ENCODE data around the gene NTM. TPM values are rescaled to one million over a fixed set of nuclear protein-coding genes. Genes with fewer than 3 reads are reported as not detected.

The NTM gene
- total and polyA plus RNA-seq, 7 donors = 0.07 to 1.1 (median 0.22) TPM; not detected in 2

DNA sequence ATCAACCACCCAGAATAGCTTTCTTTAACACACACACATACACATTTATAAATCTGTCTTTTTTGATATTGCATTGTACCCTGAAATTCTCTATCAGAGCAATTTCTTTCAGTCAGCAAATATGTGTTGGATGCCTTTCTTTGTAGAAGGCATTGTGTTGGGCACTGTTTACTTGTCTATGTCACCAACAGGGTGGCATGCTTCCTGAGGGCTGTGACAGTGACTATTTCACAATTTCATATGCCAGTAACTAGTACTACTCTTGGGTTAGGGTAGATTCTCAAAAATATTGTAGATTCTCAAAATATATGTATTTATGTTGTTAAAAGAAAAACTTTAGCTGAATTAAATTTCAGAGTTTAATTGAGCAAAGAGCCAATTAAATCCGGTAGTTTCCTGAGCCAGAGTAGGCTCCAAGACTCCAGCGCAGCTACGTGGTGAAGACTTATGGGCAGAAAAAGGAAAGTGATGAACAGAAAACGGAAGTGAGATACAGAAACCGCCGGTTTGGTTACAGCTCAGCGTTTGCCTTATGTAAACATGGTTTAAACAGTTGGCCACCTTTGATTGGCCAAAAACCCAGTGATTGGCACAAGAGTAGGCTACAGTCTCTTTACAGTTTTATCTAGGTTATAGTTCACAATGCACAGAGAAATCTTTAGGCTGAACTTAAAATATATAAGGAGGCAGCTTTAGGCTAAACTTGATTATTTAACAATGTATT, 723.3 kb downstream of the NTM start:
- TF ChIP-seq, protein P1, sequence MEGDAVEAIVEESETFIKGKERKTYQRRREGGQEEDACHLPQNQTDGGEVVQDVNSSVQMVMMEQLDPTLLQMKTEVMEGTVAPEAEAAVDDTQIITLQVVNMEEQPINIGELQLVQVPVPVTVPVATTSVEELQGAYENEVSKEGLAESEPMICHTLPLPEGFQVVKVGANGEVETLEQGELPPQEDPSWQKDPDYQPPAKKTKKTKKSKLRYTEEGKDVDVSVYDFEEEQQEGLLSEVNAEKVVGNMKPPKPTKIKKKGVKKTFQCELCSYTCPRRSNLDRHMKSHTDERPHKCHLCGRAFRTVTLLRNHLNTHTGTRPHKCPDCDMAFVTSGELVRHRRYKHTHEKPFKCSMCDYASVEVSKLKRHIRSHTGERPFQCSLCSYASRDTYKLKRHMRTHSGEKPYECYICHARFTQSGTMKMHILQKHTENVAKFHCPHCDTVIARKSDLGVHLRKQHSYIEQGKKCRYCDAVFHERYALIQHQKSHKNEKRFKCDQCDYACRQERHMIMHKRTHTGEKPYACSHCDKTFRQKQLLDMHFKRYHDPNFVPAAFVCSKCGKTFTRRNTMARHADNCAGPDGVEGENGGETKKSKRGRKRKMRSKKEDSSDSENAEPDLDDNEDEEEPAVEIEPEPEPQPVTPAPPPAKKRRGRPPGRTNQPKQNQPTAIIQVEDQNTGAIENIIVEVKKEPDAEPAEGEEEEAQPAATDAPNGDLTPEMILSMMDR (IDR thresholded peaks at IDR 0.05) = no peak
- DNase-seq = no peak
- ATAC-seq = no peak
- H3K36me3 ChIP-seq (ENCODE audit: insufficient read depth in 1 of 2, low read depth in 1 of 2) = no peaks in the 10 kb centered on the region
- no peaks in the 10 kb centered on the region for H3K4me1 ChIP-seq
- peaks cover 0 to 3% (median 0%) of the 10 kb centered on the region in 3 donors for H3K27me3 ChIP-seq (ENCODE audit: insufficient read depth in 3 of 3, low read length in 2 of 3)
- no peak overlapping the region for H3K27ac ChIP-seq
- WGBS, 3 donors = 82 to 89% (median 87%) methylated on average over 7 of the region's 7 CpGs
- no peaks in the 10 kb centered on the region for H3K9me3 ChIP-seq
- intact Hi-C loops (cut with DNase I) = no loop called here
- H3K4me3 ChIP-seq = no peak overlapping the region

DNA sequence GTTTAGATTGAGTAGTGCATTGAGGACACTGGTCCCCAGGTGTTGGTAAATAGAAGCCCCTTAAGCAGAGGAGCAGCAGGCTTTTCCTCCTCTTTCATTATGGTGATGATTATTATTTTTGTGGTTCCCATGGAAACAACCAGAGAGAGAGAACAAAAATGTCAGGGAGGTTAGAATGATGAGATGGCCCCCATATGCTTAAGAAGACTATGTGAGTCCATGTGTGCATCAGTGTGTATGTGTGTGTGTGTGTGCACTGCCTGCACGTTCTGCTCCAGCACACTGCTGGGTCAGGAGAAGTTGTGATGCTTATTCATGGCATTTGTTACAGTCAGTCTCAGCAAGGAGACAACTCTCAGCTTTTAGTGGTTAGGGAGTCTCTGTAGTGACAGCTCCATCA, 724.2 kb downstream of the NTM start:
- Histone ChIP-seq H3K36me3 (ENCODE audit: insufficient read depth in 1 of 2, low read depth in 1 of 2) (no peaks in the 10 kb centered on the region), H3K27me3 (ENCODE audit: insufficient read depth in 3 of 3, low read length in 2 of 3) (peaks cover 0 to 3% (median 0%) of the 10 kb centered on the region in 3 donors), H3K4me3 (no peak overlapping the region), H3K9me3 (no peaks in the 10 kb centered on the region), H3K4me1 (no peaks in the 10 kb centered on the region), H3K27ac (no peak overlapping the region)
- DNase-seq (no peak), ATAC-seq (no peak)
- TF ChIP-seq, protein P1 (IDR thresholded peaks at IDR 0.05) = no peak
- 26 to 32% (median 29%) methylated on average over 1 of the region's 1 CpG for WGBS, 3 donors
- intact Hi-C loops (cut with DNase I) = no loop called here

DNA sequence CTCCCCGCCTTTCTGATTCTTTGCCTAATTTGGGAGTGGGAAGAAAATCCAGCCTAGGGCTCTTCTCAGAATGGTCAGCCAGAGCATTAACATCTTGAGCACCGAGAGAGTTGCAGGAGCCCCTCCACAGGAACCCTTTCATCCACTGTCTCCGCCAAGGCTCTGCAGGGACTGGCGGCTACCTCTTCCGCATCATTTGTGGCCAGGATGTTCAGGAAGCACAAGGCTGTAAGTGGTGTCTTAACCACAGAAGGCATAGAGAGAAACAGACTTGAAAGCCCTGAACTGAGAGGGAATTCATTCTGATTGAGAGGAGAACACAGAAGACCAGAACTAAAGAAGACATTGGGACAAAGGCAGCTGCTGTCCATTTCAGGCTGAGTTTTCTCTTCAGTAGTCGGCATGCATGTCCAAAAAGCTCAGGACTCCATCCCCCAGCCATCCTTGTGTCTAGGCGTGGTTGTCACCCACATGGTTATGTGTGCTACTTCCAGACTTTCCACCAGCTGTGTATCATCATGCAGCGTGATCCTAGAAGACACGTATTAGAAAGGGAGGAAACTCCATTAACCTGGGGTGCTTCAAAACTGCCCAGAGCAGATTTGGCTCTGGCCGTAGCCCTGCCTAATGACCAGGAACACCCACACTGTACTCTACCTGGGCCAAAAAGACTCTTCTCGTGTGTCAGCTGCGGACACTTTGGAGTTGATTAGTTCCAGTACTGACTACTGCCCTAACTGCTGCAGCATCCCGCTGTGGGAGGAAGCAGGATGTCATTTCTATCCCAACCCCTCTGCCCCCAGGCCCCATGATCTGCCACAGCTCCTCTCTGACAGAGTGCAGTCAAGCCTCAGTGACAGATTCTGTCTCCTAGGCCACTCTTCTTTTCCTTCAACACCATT, 725.1 kb downstream of the NTM start:
- no peak overlapping the region for H3K4me3 ChIP-seq
- 40 to 45% (median 41%) methylated on average over 13 of the region's 13 CpGs for WGBS, 3 donors
- DNase-seq = no peak
- H3K36me3 ChIP-seq (ENCODE audit: insufficient read depth in 1 of 2, low read depth in 1 of 2) = no peaks in the 10 kb centered on the region
- TF ChIP-seq, protein P1 (IDR thresholded peaks at IDR 0.05) = no peak
- H3K27me3 ChIP-seq (ENCODE audit: insufficient read depth in 3 of 3, low read length in 2 of 3) = peaks cover 0 to 3% (median 0%) of the 10 kb centered on the region in 3 donors
- intact Hi-C loops (cut with DNase I) = no loop called here
- H3K27ac ChIP-seq = no peak overlapping the region
- ATAC-seq = no peak
- H3K9me3 ChIP-seq = no peaks in the 10 kb centered on the region
- H3K4me1 ChIP-seq = no peaks in the 10 kb centered on the region

DNA sequence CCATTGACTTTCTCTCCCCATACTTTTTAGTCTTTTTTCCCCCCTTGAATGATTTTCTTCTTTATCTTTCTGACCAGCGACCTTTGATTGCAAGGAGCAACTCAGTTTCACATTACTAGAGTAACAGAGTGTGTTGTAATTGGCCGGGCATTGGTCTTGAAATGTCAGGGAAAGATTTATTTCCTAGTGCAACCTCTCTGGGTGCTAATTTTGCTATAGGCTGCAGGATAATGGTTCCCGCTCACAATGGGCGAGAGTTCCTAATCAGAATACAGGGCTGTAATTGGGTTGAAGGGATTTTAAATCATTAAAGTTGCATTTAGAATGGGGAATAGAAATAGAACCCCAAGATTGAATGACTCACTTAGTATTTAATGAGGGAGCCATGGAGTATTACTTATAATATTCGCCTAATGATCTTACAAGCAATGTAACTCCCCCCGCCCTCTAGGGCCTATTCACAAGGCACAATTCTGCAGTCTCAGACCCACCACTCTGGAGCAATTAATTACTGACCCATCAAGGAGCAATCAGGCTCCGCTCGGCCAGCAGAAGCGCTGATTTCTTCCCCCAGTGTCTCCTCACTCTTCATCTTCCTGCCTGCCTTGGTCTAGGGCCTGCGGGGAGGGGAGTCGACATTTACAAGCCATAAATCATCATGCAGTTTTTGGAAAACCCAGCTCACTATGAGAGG, 725.9 kb downstream of the NTM start:
- H3K4me3 ChIP-seq = no peak overlapping the region
- no peak for ATAC-seq

More for the DNA sequence above, 725.9 kb downstream of the NTM start:
- intact Hi-C loops (cut with DNase I) = no loop called here
- no peaks in the 10 kb centered on the region for H3K9me3 ChIP-seq
- DNase-seq = no peak
- no peaks in the 10 kb centered on the region for H3K36me3 ChIP-seq (ENCODE audit: insufficient read depth in 1 of 2, low read depth in 1 of 2)
- peaks cover 0 to 3% (median 0%) of the 10 kb centered on the region in 3 donors for H3K27me3 ChIP-seq (ENCODE audit: insufficient read depth in 3 of 3, low read length in 2 of 3)
- TF ChIP-seq, protein P1 (IDR thresholded peaks at IDR 0.05) = no peak
- H3K27ac ChIP-seq = no peak overlapping the region
- no peaks in the 10 kb centered on the region for H3K4me1 ChIP-seq
- 83 to 88% (median 87%) methylated on average over 11 of the region's 11 CpGs for WGBS, 3 donors

Measured in psoas muscle (tissue), 8 donors.